Activated T-cell treated with anti-CD3 and anti-CD28 coated beads for 1 hour (primary cell): ENCODE data around the gene TLX1.

Experiments
- DNase-seq: peaks from one replicate; pipeline ENCODE4 v3.0.0-alpha.2; 2020; ENCODE audit warnings: low read depth

TLX1 gene

GRCh38 chr10:101134299-101135127 is 3.4 kb downstream of the TLX1 start:
- DNase-seq = no peak

GRCh38 chr10:101135141-101136006 is 4.3 kb downstream of the TLX1 start:
- no peak for DNase-seq

DNA sequence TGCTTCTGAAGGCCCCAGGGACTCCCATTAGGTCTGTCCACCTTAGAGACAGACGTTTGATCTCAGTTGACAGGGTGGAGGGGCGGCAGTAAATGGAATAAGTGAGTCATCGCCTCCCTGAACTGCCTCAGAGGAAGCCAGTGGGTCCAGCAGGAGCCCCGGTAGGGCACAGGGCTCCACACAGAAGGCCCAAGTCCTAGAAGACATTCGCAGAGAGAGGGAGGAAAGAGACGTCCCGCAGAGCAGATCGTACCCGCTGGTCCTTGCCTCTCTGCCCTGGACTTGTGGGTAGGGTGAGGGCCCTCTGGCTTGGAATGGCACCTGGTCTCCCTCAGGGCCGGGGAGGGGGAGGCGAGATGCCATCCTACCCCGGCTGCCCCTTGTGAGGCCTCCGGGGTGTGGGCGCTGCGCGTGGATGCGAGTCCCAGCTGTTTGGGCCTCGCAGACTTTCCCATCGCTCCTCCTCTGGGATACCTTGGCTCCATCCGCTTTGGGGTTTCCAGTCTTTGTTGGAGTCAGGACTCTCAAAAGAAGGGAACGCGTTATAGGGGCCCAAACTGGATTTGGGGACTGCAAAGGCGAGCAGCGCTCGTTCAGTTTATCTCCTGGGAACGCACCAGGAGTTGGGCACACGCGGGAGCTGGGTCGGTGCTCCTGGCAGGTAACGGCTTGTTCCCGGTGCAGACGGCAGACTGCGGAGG is 5.1 kb downstream of the TLX1 start:
- no peak for DNase-seq

DNA sequence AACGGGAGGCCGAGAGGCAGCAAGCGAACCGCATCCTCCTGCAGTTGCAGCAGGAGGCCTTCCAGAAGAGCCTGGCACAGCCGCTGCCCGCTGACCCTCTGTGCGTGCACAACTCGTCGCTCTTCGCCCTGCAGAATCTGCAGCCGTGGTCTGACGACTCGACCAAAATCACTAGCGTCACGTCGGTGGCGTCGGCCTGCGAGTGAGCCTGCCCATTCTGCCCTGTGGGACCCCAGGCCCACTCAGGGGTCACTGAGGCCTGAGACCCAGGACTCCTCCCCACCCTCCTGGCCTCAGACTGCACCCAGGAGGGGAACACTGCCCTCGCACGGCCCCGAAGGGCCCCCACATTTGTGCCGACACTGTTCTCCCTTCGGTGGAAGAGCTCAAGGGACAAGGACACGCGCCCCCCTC is 5.6 kb downstream of the TLX1 start:
- DNase-seq = no peak

DNA sequence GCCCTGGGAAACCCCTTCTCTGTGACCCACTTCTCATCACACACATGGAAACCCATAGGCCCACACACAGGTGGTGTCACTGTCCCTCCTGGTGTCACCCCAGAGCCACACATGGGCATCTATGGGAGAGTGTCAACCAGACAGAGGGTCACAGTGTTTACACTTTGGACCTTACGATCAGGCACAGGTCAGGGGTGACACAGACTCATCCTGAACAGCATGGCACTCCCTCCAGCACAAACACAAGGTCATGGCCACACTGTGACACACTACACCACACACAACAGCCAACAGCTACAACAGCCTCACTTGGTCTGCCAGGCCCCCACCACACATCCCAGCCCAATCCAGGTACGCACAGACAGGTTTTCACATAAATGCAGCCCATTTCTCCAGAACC is 6.2 kb downstream of the TLX1 start:
- DNase-seq = no peak

DNA sequence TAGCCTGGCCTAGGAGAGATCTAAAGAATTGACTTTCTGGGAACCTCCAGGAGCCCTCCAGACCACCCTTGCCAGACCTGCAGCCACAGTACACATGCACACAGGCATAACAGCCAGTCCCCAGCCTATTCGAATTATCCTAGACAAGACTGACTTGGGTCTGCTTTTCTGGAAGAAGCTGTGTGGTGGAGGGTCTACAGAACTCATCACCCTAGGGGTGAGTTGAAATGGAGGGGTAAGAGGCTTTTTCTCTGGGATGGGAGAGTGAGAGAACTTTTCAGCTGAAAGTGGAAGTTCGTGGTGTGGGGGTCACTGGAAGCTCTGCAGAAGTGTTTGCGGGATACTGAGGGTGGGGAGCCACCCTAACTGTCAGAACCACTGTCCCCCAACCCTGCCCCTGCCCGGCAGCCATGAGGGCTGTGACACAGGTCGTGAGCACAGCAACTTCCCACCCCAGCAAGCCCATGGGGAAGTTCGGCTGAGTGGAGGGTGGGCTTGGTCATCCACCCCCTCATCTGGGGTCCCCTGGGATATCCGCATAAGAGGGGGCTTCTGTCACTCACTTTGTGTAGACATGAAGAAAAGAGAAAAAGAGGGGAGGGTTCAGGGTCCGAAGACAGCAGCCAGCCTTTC is 7.8 kb downstream of the TLX1 start:
- no peak for DNase-seq

DNA sequence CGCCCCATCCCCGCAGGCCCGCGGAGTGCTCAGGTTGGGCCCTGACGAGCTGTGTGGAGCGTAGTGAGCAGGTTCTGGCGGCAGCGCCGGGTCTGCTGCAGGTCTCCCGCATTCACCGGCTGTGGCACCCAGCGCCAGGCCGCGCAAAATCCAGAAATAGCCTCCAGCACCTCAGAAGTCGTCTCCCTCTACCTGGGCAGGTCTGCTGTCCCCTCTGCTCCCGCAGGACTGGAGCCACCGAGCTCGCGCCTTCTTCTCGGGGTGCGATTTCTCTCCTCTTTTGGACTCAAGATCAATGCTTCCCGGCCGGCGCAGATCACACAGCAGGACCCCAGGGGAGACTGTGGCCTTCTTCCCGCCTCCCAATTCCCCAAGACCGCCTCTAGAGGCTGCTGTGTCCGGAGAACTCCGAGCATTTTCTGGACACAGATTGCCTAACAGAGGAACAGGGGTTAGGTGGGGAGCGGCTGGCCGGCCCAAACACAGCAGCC is 8.4 kb downstream of the TLX1 start:
- no peak for DNase-seq

GRCh38 chr10:101140084-101140949 is 9.2 kb downstream of the TLX1 start:
- no peak for DNase-seq

- DNase-seq = no peak
Measured at GRCh38 chr10:101140950-101141615, 10.0 kb downstream of the TLX1 start.

- DNase-seq = peak; percentile 82
Measured at GRCh38 chr10:101141616-101142532, 10.8 kb downstream of the TLX1 start.

DNA sequence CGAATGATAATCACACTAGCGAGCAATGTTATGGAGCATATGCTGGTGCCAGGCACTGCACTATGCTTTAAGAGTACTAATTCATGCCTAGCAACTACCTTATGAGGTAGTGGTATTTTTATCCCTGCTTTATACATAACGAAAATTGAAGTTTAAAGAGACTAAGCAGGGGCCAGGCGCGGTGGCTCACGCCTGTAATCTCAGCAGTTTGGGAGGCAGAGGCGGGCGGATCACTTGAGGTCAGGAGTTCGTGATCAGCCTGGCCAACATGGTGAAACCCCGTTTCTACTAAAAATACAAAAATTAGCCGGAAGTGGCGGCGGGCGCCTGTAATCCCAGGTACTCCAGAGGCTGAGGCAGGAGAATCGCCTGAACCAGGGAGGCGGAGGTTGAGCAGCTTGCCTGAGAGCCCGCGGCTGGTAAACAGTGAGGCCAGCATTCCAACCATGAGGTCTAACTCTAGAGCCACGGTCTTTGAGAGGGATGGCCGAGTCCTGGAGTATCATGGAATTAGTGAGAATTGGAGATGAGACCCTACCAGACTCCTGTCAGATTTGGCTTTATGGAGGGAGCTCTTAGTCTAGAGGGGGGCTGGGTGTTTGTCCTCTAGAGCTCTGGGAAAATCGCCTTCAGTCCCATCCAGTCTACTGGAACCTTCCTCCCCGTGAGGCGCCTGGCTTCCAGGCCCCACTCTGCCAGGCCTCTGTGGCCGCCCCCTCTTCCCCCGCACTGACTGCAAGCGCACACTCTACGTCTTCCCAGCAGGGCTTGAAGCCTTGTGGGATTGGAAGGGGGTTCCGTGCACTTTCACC is 11.6 kb downstream of the TLX1 start:
- no peak for DNase-seq

DNA sequence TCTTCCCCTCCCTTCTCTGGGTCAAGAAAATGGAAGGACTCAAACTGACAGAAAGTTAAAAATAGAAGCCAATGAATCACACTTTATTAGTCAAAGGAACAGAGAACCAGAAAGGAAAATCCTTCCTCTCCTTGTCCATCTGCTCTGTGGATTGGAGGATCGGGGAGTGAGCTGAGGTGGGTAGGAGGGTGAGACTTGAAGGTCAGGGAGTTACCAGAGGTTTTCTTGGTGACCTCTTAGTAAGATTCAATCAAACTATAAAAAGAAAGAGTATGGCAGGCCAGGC is 12.2 kb downstream of the TLX1 start:
- DNase-seq = no peak

- no peak for DNase-seq
Measured at GRCh38 chr10:101144053-101144452, 13.0 kb downstream of the TLX1 start.

- DNase-seq = no peak
Measured at GRCh38 chr10:101145145-101145544, 14.0 kb downstream of the TLX1 start.

DNA sequence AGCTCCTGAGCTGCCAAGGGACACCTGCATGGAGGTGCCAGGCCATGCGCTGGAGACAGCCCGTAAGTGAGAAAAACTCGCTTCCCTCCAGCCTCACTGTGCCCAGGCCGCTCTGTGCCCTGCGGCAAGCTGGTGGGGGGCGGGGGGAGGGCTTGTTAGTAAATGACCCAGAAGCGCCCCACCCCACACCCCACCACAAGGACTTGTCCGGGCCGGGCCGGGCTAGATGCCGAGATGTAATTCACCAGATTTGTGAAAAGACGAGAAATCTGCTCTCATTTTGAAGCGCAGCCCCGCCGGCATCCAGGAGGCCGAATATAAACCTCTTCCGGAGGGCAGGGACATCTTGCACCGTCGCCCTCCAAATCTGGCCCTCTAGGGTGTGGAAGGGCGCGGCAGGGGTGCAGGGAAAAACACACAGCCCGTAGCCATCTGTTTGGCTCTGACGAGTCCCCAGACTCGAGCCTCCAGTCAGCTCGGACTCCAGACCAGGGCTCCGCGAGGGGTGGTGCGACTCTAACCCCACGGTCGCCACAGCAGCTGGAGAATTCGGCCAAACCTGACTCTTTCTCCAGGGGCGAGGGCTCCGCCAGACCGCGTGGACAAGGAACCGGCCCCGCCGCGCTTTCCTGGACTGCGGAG is 14.8 kb downstream of the TLX1 start:
- DNase-seq = no peak

GRCh38 chr10:101146392-101147251 is 15.5 kb downstream of the TLX1 start:
- DNase-seq = no peak

GRCh38 chr10:101151395-101151794 is 20.3 kb downstream of the TLX1 start:
- no peak for DNase-seq
